Parathyroid adenoma (tissue), 2 donors: Measurements from ENCODE around the gene TBC1D22A.

Experiments used
- H2AFZ ChIP-seq: fragments of 300-600 bp; sonication (generic); one replicate; pipeline ENCODE4 v1.7.0; 2017; ENCODE audit warnings: antibody characterized with exemption, mild to moderate bottlenecking
- H3K27ac ChIP-seq: fragments of 300-600 bp; sonication (generic); one replicate; pipeline ENCODE4 v1.7.0; 2017
- H3K27me3 ChIP-seq: fragments of 300-600 bp; sonication (generic); one replicate; pipeline ENCODE4 v1.7.0; 2017; ENCODE audit warnings: low read length; ENCODE audit not compliant: control insufficient read depth, insufficient read depth
- H3K36me3 ChIP-seq: fragments of 300-600 bp; sonication (generic); one replicate; pipeline ENCODE4 v1.7.0; 2017; ENCODE audit warnings: low read length; ENCODE audit not compliant: control insufficient read depth, insufficient read depth
- H3K4me1 ChIP-seq: fragments of 300-600 bp; sonication (generic); one replicate; pipeline ENCODE4 v1.7.0; 2017; ENCODE audit warnings: control low read depth
- H3K4me2 ChIP-seq: fragments of 300-600 bp; sonication (generic); one replicate; pipeline ENCODE4 v1.7.0; 2017; ENCODE audit warnings: low read length
- H3K4me3 ChIP-seq: fragments of 300-600 bp; sonication (generic); one replicate; pipeline ENCODE4 v1.7.0; 2017; ENCODE audit warnings: low read depth, low read length
- H3K79me2 ChIP-seq: fragments of 300-600 bp; sonication (generic); one replicate; pipeline ENCODE4 v1.7.0; 2017; ENCODE audit warnings: control low read depth
- H3K9ac ChIP-seq: fragments of 300-600 bp; sonication (generic); one replicate; pipeline ENCODE4 v1.7.0; 2017; ENCODE audit warnings: mild to moderate bottlenecking
- H3K9me3 ChIP-seq: fragments of 300-600 bp; sonication (generic); one replicate; pipeline ENCODE4 v1.7.0; 2017; ENCODE audit warnings: low read length; ENCODE audit not compliant: control insufficient read depth
- CTCF ChIP-seq: fragments of 300-600 bp; sonication (generic); IDR thresholded peaks from one replicate; pipeline ENCODE4 v1.7.0; 2017; ENCODE audit warnings: antibody characterized with exemption, mild to moderate bottlenecking
- donor health status: primary hyperparathyroidism.

TBC1D22A gene

GRCh38 chr22:46951973-46952372 is 189.5 kb downstream of the TBC1D22A start:
- Histone ChIP-seq H2AFZ (no peak overlapping the region), H3K36me3 (no peaks in the 10 kb centered on the region), H3K9me3 (no peaks in the 10 kb centered on the region), H3K4me1 (no peaks in the 10 kb centered on the region), H3K27me3 (no peaks in the 10 kb centered on the region), H3K4me3 (no peak overlapping the region), H3K9ac (no peak overlapping the region), H3K27ac (no peak overlapping the region), H3K79me2 (no peaks in the 10 kb centered on the region), H3K4me2 (no peak overlapping the region)
- TF ChIP-seq CTCF: no peak

GRCh38 chr22:46953968-46954765 is 191.7 kb downstream of the TBC1D22A start:
- H3K79me2 ChIP-seq: no peaks in the 10 kb centered on the region
- H3K36me3 ChIP-seq: no peaks in the 10 kb centered on the region
- no peak overlapping the region for H3K4me2 ChIP-seq
- H3K27ac ChIP-seq: no peak overlapping the region
- no peak overlapping the region for H2AFZ ChIP-seq
- TF ChIP-seq CTCF: no peak
- no peaks in the 10 kb centered on the region for H3K4me1 ChIP-seq
- no peak overlapping the region for H3K4me3 ChIP-seq
- H3K9me3 ChIP-seq: no peaks in the 10 kb centered on the region
- H3K27me3 ChIP-seq: no peaks in the 10 kb centered on the region
- H3K9ac ChIP-seq: no peak overlapping the region

- Histone ChIP-seq H3K4me2 (no peak overlapping the region), H3K9ac (no peak overlapping the region), H3K4me1 (no peaks in the 10 kb centered on the region), H3K27ac (no peak overlapping the region), H3K79me2 (no peaks in the 10 kb centered on the region), H3K9me3 (no peaks in the 10 kb centered on the region), H3K27me3 (no peaks in the 10 kb centered on the region), H2AFZ (no peak overlapping the region), H3K4me3 (no peak overlapping the region), H3K36me3 (no peaks in the 10 kb centered on the region)
- no peak for TF ChIP-seq CTCF
Observed at GRCh38 chr22:46954781-46955180, 192.3 kb downstream of the TBC1D22A start.

- no peak overlapping the region for H3K27ac ChIP-seq
- no peak overlapping the region for H2AFZ ChIP-seq
- no peaks in the 10 kb centered on the region for H3K4me1 ChIP-seq
- H3K27me3 ChIP-seq: no peaks in the 10 kb centered on the region
- no peak for TF ChIP-seq CTCF
- H3K36me3 ChIP-seq: no peaks in the 10 kb centered on the region
- H3K4me2 ChIP-seq: no peak overlapping the region
- H3K9ac ChIP-seq: no peak overlapping the region
- no peak overlapping the region for H3K4me3 ChIP-seq
- H3K79me2 ChIP-seq: no peaks in the 10 kb centered on the region
- H3K9me3 ChIP-seq: no peaks in the 10 kb centered on the region
Observed at GRCh38 chr22:46956498-46957215, 194.2 kb downstream of the TBC1D22A start.
